Stimulated activated CD4-positive, alpha-beta T cell treated with anti-CD3 and anti-CD28 coated beads, Interleukin-15, amount 100 ng/mL, for 24 hours (primary cell): Measurements from ENCODE around the gene CAPN8.
"Not testable (repeated sequence)": the region's sequence is repeated elsewhere in the genome, so short reads cannot be mapped to it uniquely, and the experiment has no call there.

Source experiments
- DNase-seq: peaks from one replicate; pipeline ENCODE4 v3.0.0-alpha.2; 2020

The CAPN8 gene

GRCh38 chr1:223519116-223519515 lies 146.4 kb downstream of the CAPN8 start:
- DNase-seq, result no peak

- DNase-seq, result not testable (repeated sequence)
These were observed 146.9 kb downstream of the CAPN8 start for GRCh38 chr1:223518553-223518952.

GRCh38 chr1:223515926-223516325 lies 149.6 kb downstream of the CAPN8 start:
- DNase-seq, result peak; percentile 11

- DNase-seq, result peak; percentile 46
These were observed 150.1 kb downstream of the CAPN8 start for GRCh38 chr1:223515421-223515820.

- DNase-seq, result no peak
These were observed 150.9 kb downstream of the CAPN8 start for GRCh38 chr1:223514644-223515043.

- DNase-seq, result no peak
These were observed 152.2 kb downstream of the CAPN8 start for GRCh38 chr1:223513309-223513708.

GRCh38 chr1:223512057-223512456 lies 153.4 kb downstream of the CAPN8 start:
- no peak for DNase-seq

- no peak for DNase-seq
These were observed 156.7 kb downstream of the CAPN8 start for GRCh38 chr1:223508796-223509195.

GRCh38 chr1:223504741-223505140 lies 160.8 kb downstream of the CAPN8 start:
- DNase-seq, result no peak

- DNase-seq, result no peak
These were observed 162.2 kb downstream of the CAPN8 start for GRCh38 chr1:223503348-223503747.

GRCh38 chr1:223500560-223501425 lies 164.7 kb downstream of the CAPN8 start:
- peak; percentile 51 for DNase-seq

- DNase-seq, result no peak
These were observed 168.6 kb downstream of the CAPN8 start for GRCh38 chr1:223496883-223497282.

GRCh38 chr1:223494926-223495645 lies 170.4 kb downstream of the CAPN8 start:
- no peak for DNase-seq

GRCh38 chr1:223492044-223492443 lies 173.5 kb downstream of the CAPN8 start:
- no peak for DNase-seq
